H9 (cell line): ENCODE results near the gene TSPAN18. TPM values are rescaled to one million over a fixed set of nuclear protein-coding genes. Genes with fewer than 3 reads are reported as not detected.

Source experiments
- DNase-seq: peaks from one replicate; pipeline ENCODE4 v3.0.0-alpha.2; 2017
- H2AFZ ChIP-seq: one replicate; pipeline ENCODE4 v1.6.1; 2013; ENCODE audit warnings: mild to moderate bottlenecking, low read length, control low read depth, moderate library complexity
- H2AK5ac ChIP-seq: 2 replicates; pipeline ENCODE4 v1.6.1; 2013; ENCODE audit warnings: low read length, control low read depth, mixed read lengths; ENCODE audit not compliant: insufficient read length
- H2BK120ac ChIP-seq: one replicate; pipeline ENCODE4 v1.6.1; 2013; ENCODE audit warnings: low read depth, mild to moderate bottlenecking, low read length, control low read depth, inconsistent platforms; ENCODE audit not compliant: poor library complexity, severe bottlenecking
- H2BK12ac ChIP-seq: 2 replicates; pipeline ENCODE4 v1.6.1; 2013; ENCODE audit warnings: low read length, control low read depth, mixed read lengths, low read depth; ENCODE audit not compliant: insufficient read length
- H2BK15ac ChIP-seq: 2 replicates; pipeline ENCODE4 v1.6.1; 2013; ENCODE audit warnings: low read depth, low read length, control low read depth
- H2BK20ac ChIP-seq: one replicate; pipeline ENCODE4 v1.6.1; 2013; ENCODE audit warnings: low read depth, mild to moderate bottlenecking, low read length, control low read depth, inconsistent platforms; ENCODE audit not compliant: poor library complexity, severe bottlenecking
- H2BK5ac ChIP-seq: 2 replicates; pipeline ENCODE4 v1.6.1; 2013; ENCODE audit warnings: low read length, control low read depth, mixed read lengths; ENCODE audit not compliant: insufficient read length
- H3K14ac ChIP-seq: 2 replicates; pipeline ENCODE4 v1.6.1; 2013; ENCODE audit warnings: low read length, control low read depth; ENCODE audit not compliant: insufficient read depth
- H3K18ac ChIP-seq: 2 replicates; pipeline ENCODE4 v1.6.1; 2013; ENCODE audit warnings: low read depth, mild to moderate bottlenecking, mixed read lengths, low read length, control low read depth; ENCODE audit not compliant: insufficient read length
- H3K23ac ChIP-seq: 2 replicates; pipeline ENCODE4 v1.6.1; 2013; ENCODE audit warnings: low read length, control low read depth, mixed read lengths, low read depth; ENCODE audit not compliant: insufficient read length
- H3K23me2 ChIP-seq: 2 replicates; pipeline ENCODE4 v1.6.1; 2013; ENCODE audit warnings: low read depth, mild to moderate bottlenecking, mixed read lengths, low read length, control low read depth; ENCODE audit not compliant: insufficient read length, poor library complexity, severe bottlenecking
- H3K27ac ChIP-seq: 2 replicates; pipeline ENCODE4 v1.5.1; 2013; ENCODE audit warnings: low read length, control low read depth, mixed read lengths, low read depth; ENCODE audit not compliant: insufficient read length
- H3K27me3 ChIP-seq: 2 replicates; pipeline ENCODE4 v1.6.1; 2013; ENCODE audit warnings: low read length, control low read depth, inconsistent platforms; ENCODE audit not compliant: insufficient read depth
- H3K4ac ChIP-seq: 2 replicates; pipeline ENCODE4 v1.6.1; 2013; ENCODE audit warnings: low read depth, mild to moderate bottlenecking, control low read depth, inconsistent platforms, low read length, moderate library complexity
- H3K4me1 ChIP-seq: 2 replicates; pipeline ENCODE4 v1.6.1; 2013; ENCODE audit warnings: low read length, control low read depth, inconsistent platforms; ENCODE audit not compliant: insufficient read depth
- H3K4me2 ChIP-seq: 2 replicates; pipeline ENCODE4 v1.6.1; 2013; ENCODE audit warnings: low read length, control low read depth, mixed read lengths; ENCODE audit not compliant: insufficient read length, insufficient read depth
- H3K56ac ChIP-seq: 2 replicates; pipeline ENCODE4 v1.6.1; 2013; ENCODE audit warnings: low read depth, mild to moderate bottlenecking, mixed read lengths, low read length, control low read depth; ENCODE audit not compliant: insufficient read length
- H3K79me1 ChIP-seq: 2 replicates; pipeline ENCODE4 v1.6.1; 2013; ENCODE audit warnings: low read depth, mild to moderate bottlenecking, moderate library complexity, low read length, control low read depth, inconsistent platforms; ENCODE audit not compliant: insufficient read depth, poor library complexity, severe bottlenecking
- H3K79me2 ChIP-seq: 2 replicates; pipeline ENCODE4 v1.6.1; 2013; ENCODE audit warnings: low read length, control low read depth, inconsistent platforms; ENCODE audit not compliant: insufficient read depth
- H3K9ac ChIP-seq: 2 replicates; pipeline ENCODE4 v1.6.1; 2013; ENCODE audit warnings: low read length, control low read depth, mixed read lengths; ENCODE audit not compliant: insufficient read length; ENCODE audit errors: extremely low read depth
- H3K9me3 ChIP-seq: one replicate; pipeline ENCODE4 v1.6.1; 2013; ENCODE audit warnings: low read depth, low read length, inconsistent platforms; ENCODE audit not compliant: control insufficient read depth
- H3T11ph ChIP-seq: one replicate; pipeline ENCODE4 v1.6.1; 2013; ENCODE audit warnings: mild to moderate bottlenecking, low read length, control low read depth, inconsistent platforms
- H4K20me1 ChIP-seq: one replicate; pipeline ENCODE4 v1.6.1; 2013; ENCODE audit not compliant: control insufficient read depth, insufficient read length, insufficient read depth
- H4K5ac ChIP-seq: 2 replicates; pipeline ENCODE4 v1.6.1; 2013; ENCODE audit warnings: low read depth, mild to moderate bottlenecking, mixed read lengths, low read length, control low read depth; ENCODE audit not compliant: insufficient read length
- H4K8ac ChIP-seq: replicated peaks from 2 replicates; pipeline ENCODE4 v1.6.1; 2013; ENCODE audit warnings: low read length, control low read depth, mixed read lengths, low read depth; ENCODE audit not compliant: insufficient read length
- H4K91ac ChIP-seq: 2 replicates; pipeline ENCODE4 v1.6.1; 2013; ENCODE audit warnings: low read depth, mild to moderate bottlenecking, moderate library complexity, mixed read lengths, low read length, control low read depth; ENCODE audit not compliant: insufficient read length
- H3K27ac Mint-ChIP-seq, 3 experiments: 2 replicates in 2 of 3; 3 replicates in 1 of 3; pipeline ENCODE4 v1.8.0; 2020 to 2021; ENCODE audit warnings: mixed read lengths in 3 of 3, mild to moderate bottlenecking in 1 of 3, moderate library complexity in 1 of 3
- H3K27me3 Mint-ChIP-seq: 2 replicates; pipeline ENCODE4 v1.8.0; 2021; ENCODE audit warnings: low read depth, mild to moderate bottlenecking, moderate library complexity, mixed read lengths
- H3K36me3 Mint-ChIP-seq, 3 experiments: 2 replicates in 2 of 3; 3 replicates in 1 of 3; pipeline ENCODE4 v1.8.0; 2020 to 2021; ENCODE audit warnings: low read depth in 3 of 3, mixed read lengths in 3 of 3; ENCODE audit not compliant: insufficient read depth in 1 of 3
- H3K4me1 Mint-ChIP-seq, 2 experiments: 2 replicates each; pipeline ENCODE4 v1.8.0; 2020; ENCODE audit warnings: mixed read lengths in 2 of 2
- H3K4me3 Mint-ChIP-seq, 2 experiments: 2 replicates in 1 of 2; 3 replicates in 1 of 2; pipeline ENCODE4 v1.8.0; 2020 to 2021; ENCODE audit warnings: mild to moderate bottlenecking in 2 of 2, mixed read lengths in 2 of 2, moderate library complexity in 1 of 2
- H3K9me3 Mint-ChIP-seq, 2 experiments: 2 replicates in 1 of 2; 3 replicates in 1 of 2; pipeline ENCODE4 v1.8.0; 2020; ENCODE audit warnings: mild to moderate bottlenecking in 2 of 2, mixed read lengths in 2 of 2, moderate library complexity in 1 of 2
- CTCF ChIP-seq: fragments of 200-600 bp; sonication (generic); conservative IDR thresholded peaks from 3 replicates; pipeline ENCODE4 v1.8.0; 2021; ENCODE audit warnings: antibody characterized with exemption, mild to moderate bottlenecking
- WGBS: extraction: QIAGEN DNeasy Blood & Tissue Kit; methylation state at CpG from one replicate; pipeline ENCODE4 v1.1.7; 2013; ENCODE audit warnings: missing lambda C conversion rate, low lambda C conversion rate, mixed read lengths; ENCODE audit not compliant: insufficient read length; ENCODE audit errors: extremely low coverage; 5-methylcytosine and 5-hydroxymethylcytosine counted together
- total RNA-seq: library from RNA; stranded (reverse); gene quantifications from 2 replicates; pipeline ENCODE4 v1.2.1, GENCODE V29; 2021

Gene TSPAN18
- total RNA-seq, 1 experiment from 2014 or later, result 25.3 TPM

DNA sequence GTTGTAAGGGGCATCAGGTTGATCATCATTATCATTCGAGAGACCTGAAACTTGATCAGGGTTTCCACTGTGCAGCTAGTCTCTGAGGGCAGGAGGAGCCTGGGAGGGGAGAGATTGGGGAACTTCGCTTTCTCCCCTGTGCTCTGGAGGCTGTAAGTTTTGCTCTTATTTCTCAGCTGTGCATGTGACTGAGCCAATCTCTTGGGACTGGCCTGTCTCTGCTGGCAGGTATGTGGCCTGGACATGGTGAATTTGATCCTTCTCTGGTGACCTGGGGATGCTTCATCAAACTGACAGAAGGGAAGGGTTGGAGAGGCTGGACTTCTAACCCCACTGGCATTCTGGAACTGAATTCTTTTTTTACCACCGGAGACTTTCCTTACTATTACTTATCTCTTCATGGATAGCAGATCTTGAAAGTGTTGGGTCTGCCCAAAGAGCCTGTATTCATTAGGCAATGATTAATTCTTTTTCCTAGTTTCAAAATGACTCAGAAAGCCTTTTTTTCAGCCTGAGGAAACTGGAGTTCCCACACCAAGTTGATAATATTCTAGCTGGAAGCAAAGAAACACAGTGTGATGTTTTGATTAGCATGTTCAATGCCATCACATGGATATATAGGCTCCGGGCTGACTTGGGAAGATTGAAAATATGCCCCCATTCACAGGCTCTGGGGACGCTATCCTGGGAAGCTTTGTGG lies 36.5 kb downstream of the TSPAN18 start:
- Histone ChIP-seq H4K91ac (no peak overlapping the region), H4K8ac (no peak overlapping the region), H3K4ac (no peak overlapping the region), H2BK5ac (no peak overlapping the region), H3K23ac (no peak overlapping the region), H3K4me2 (no peak overlapping the region), H3K23me2 (no peaks in the 10 kb centered on the region), H4K5ac (no peak overlapping the region), H2BK120ac (no peak overlapping the region), H2AFZ (no peak overlapping the region), H2BK20ac (no peak overlapping the region), H3K27ac (no peak overlapping the region), H3K27me3 (no peaks in the 10 kb centered on the region; the same call in 1 of the 2 replicates), H3K18ac (no peak overlapping the region), H2BK15ac (no peak overlapping the region), H2AK5ac (no peak overlapping the region), H3K79me1 (no peaks in the 10 kb centered on the region), H3K56ac (no peak overlapping the region), H3T11ph (no peak overlapping the region), H3K79me2 (no peaks in the 10 kb centered on the region), H3K14ac (no peak overlapping the region), H3K9ac (no peak overlapping the region), H3K4me1 (peaks cover 4% of the 10 kb centered on the region; the same call in 1 of the 2 replicates), H3K9me3 (no peaks in the 10 kb centered on the region), H4K20me1 (no peaks in the 10 kb centered on the region), H2BK12ac (no peak overlapping the region)
- no peak for TF ChIP-seq CTCF
- Mint-ChIP-seq H3K4me3 (no peak overlapping the region), H3K27ac (no peak overlapping the region), H3K27me3 (peaks cover 54% of the 10 kb centered on the region), H3K36me3 (peaks cover 7 to 19% (median 17%) of the 10 kb centered on the region in 3 experiments), H3K4me1 (peaks cover 56 to 59% of the 10 kb centered on the region in 2 experiments), H3K9me3 (peaks cover 6 to 13% of the 10 kb centered on the region in 2 experiments)
- no peak for DNase-seq
- WGBS, result no CpG with 5 or more reads among the region's 5 CpGs
